ENCODE results near the gene BCL11B.

DNA sequence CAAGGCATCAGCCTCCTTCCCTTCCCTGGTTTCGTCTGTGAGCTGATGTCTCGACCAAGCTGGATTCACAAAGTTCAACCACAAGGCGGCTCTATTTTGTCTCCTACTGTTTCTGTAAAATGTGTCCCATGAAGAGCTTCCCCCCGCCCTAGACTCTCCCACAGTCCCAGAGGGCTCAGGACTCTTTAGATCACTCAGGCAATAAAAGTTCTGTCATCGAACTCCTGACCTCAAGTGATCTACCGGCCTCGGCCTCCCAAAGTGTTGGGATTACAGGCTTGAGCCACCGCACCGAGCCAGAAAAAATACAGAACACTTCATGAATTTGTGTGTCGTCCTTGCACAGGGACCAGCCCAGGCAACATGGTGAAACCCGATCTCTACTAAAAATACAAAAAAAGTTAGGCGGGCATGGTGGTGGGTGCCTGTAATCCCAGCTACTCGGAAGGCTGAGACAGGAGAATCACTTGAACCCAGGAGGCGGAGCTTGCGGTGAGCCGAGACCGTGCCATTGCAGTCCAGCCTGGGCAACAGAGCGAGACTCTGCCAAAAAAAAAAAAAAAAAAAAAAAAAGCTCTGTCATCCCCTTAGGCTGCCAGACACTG lies 149.4 kb downstream of the BCL11B start:
- no peak for TF ChIP-seq RAD21 (IDR thresholded peaks at IDR 0.05; ENCODE audit: low read depth)
- no peak for TF ChIP-seq TEAD4 (IDR thresholded peaks at IDR 0.05)
- TF ChIP-seq YY1 (IDR thresholded peaks at IDR 0.05; ENCODE audit: low read depth) = no peak
- TF ChIP-seq, protein P1, sequence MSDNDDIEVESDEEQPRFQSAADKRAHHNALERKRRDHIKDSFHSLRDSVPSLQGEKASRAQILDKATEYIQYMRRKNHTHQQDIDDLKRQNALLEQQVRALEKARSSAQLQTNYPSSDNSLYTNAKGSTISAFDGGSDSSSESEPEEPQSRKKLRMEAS (IDR thresholded peaks at IDR 0.05) = no peak

Data from Ishikawa (cell line).